Neural progenitor cell (in vitro differentiated cells): ENCODE measurements around the gene MLH1.

ENCODE experiments used
- CTCF ChIP-seq: fragments of 200-600 bp; sonication (generic); IDR thresholded peaks from 2 replicates; pipeline ENCODE4 v1.5.1; 2017; ENCODE audit warnings: antibody characterized with exemption, mild to moderate bottlenecking
- EZH2 ChIP-seq: fragments of 200-600 bp; sonication (generic); IDR thresholded peaks from 2 replicates; pipeline ENCODE4 v1.6.1; 2017; ENCODE audit warnings: antibody characterized with exemption, mild to moderate bottlenecking, moderate library complexity

- TF ChIP-seq CTCF = no peak
- TF ChIP-seq EZH2 = no peak
Observed at GRCh38 chr3:37053337-37053736, 60.0 kb downstream of the MLH1 start.
